IPS-NIHi11 (cell line): ENCODE results near the gene TSEN34.

Experiments used
- DNase-seq: peaks from one replicate; pipeline ENCODE4 v3.0.0; 2012; ENCODE audit warnings: mixed read lengths, low spot score

The TSEN34 gene

GRCh38 chr19:54191011-54191810, at the start of gene TSEN34:
Gene TSEN34 (plus strand): TSS chr19:54191308. CDS start chr19:54191365, 57 bp downstream.
- DNase-seq, result peak; percentile 70

- no peak for DNase-seq
Measured at GRCh38 chr19:54141356-54141755, 49.8 kb upstream of the TSEN34 start.

- DNase-seq, result no peak
Measured at GRCh38 chr19:54142166-54142780, 48.8 kb upstream of the TSEN34 start.

GRCh38 chr19:54145541-54146158, 45.5 kb upstream of the TSEN34 start:
- no peak for DNase-seq

- no peak for DNase-seq
Measured at GRCh38 chr19:54147676-54148075, 43.4 kb upstream of the TSEN34 start.

GRCh38 chr19:54148158-54148557, 43.0 kb upstream of the TSEN34 start:
- no peak for DNase-seq

- no peak for DNase-seq
Measured at GRCh38 chr19:54149021-54149812, 41.9 kb upstream of the TSEN34 start.

GRCh38 chr19:54151362-54152035, 39.6 kb upstream of the TSEN34 start:
- DNase-seq, result no peak

GRCh38 chr19:54152267-54152666, 38.8 kb upstream of the TSEN34 start:
- no peak for DNase-seq

GRCh38 chr19:54152878-54153524, 38.1 kb upstream of the TSEN34 start:
- DNase-seq, result no peak

- DNase-seq, result no peak
Measured at GRCh38 chr19:54153731-54154326, 37.3 kb upstream of the TSEN34 start.

GRCh38 chr19:54154603-54155345, 36.3 kb upstream of the TSEN34 start:
- no peak for DNase-seq

GRCh38 chr19:54155694-54156093, 35.4 kb upstream of the TSEN34 start:
- DNase-seq, result no peak

- DNase-seq, result no peak
Measured at GRCh38 chr19:54156490-54156889, 34.6 kb upstream of the TSEN34 start.

- DNase-seq, result no peak
Measured at GRCh38 chr19:54156953-54157352, 34.2 kb upstream of the TSEN34 start.

- no peak for DNase-seq
Measured at GRCh38 chr19:54158812-54159351, 32.2 kb upstream of the TSEN34 start.

GRCh38 chr19:54159352-54160181, 31.5 kb upstream of the TSEN34 start, which contains the start of gene LENG1:
Gene LENG1 (minus strand): TSS chr19:54159721. CDS start chr19:54159695, 26 bp downstream.
- DNase-seq, result peak; percentile 91

- no peak for DNase-seq
Measured at GRCh38 chr19:54160182-54160811, 30.8 kb upstream of the TSEN34 start.
